GM21423 (cell line): ENCODE data around the gene P3H4.
"Not testable (repeated sequence)": the region's sequence is repeated elsewhere in the genome, so short reads cannot be mapped to it uniquely, and the experiment has no call there.

Experiments used
- ATAC-seq: cut with Tn5 transposase; IDR thresholded peaks from one replicate; pipeline ENCODE4 v1.9.1; 2021; ENCODE audit warnings: mild to moderate bottlenecking, moderate library complexity; ENCODE audit not compliant: unreplicated experiment

Gene P3H4

DNA sequence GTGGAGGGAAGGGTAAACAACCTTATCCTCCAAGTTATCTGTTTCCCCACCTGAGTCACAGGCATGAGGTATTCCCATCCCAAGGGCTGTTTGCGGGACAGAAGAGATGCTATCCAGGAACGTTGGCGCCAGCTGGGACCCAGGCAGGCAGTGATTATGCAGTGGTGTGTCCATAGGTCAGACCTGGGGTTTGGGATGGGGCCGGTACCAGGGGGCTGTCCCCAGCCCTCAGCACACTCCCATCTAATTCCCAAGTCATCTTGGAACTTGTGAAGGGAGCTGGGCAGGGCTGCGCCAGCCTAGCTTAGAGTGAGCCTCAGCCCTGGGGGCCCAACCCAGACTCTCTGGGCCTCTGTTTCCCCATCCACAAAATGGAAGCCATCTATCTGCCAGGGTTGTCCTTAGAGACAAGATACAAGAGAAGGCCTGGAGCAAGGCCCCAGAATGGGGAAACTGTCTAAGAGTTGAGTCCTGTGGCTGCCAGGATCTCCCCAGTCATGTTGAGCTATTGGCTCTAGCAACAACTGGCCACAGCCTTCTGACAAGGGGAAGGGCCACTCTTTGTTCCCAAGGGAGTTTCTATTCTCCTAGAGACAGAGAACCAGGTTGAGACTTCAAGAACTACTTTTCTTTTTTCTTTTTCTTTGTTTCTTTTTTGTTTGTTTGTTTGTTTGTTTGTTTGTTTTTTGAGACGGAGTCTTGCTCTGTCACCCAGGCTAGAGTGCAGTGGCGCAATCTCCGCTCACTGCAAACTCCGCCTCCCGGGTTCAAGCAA is 15.4 kb downstream of the P3H4 start:
- ATAC-seq, result no peak

DNA sequence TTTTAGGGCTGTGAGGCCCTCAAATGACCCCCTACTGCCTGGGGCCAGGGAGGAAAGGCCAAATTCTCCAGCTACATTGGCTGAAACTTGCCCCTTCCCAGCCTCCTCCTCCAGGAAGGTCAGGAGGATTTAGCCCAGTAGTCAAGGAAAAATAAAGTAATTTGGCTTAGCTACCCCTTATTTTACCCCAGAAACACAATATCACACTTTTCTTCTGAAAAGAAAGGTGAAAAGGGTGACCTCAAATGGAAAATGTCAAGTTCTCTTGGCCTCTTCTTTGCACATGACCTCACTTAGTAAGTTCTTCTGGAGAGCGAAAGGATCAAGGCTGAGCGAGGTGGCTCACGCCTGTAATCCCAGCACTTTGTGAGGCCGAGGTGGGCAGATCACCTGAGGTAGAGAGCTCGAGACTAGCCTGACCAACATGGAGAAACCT is 17.2 kb downstream of the P3H4 start:
- no peak for ATAC-seq

DNA sequence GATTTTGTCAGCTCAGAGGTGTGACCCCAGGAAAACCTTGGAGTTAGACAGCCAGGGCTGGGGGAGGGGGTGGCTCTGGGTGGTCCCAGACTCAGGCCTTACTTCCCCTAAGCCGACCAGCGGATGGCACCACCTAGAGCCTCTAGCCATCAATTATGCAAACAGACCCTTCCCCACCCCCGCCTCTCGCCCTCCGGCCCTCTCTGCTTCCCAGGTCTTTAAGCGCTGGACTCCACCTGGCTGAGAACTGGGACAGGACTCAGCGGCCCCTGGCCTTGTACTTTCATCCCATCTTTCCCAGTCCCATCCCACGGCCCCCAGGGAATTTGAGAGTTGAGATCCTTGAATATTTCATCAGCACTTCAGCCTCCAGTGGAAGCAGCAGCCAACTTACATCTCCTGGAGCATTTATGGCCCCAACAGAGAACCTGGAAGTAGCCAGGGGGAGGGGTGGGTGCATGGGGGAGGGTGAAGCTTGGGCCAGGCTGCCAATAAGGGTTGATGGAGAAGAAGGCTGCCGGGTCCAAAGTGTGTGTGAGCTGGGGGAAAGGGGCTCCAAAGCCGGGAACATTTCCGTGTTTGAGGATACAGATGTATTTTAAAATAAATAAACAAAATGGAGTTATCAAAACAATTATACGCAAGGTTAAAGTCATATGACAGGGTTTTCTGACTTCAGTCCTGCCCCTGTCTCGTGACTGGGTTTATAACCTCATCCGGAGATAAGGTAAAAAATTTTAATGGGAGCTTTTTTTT is 17.8 kb downstream of the P3H4 start:
- ATAC-seq, result no peak

DNA sequence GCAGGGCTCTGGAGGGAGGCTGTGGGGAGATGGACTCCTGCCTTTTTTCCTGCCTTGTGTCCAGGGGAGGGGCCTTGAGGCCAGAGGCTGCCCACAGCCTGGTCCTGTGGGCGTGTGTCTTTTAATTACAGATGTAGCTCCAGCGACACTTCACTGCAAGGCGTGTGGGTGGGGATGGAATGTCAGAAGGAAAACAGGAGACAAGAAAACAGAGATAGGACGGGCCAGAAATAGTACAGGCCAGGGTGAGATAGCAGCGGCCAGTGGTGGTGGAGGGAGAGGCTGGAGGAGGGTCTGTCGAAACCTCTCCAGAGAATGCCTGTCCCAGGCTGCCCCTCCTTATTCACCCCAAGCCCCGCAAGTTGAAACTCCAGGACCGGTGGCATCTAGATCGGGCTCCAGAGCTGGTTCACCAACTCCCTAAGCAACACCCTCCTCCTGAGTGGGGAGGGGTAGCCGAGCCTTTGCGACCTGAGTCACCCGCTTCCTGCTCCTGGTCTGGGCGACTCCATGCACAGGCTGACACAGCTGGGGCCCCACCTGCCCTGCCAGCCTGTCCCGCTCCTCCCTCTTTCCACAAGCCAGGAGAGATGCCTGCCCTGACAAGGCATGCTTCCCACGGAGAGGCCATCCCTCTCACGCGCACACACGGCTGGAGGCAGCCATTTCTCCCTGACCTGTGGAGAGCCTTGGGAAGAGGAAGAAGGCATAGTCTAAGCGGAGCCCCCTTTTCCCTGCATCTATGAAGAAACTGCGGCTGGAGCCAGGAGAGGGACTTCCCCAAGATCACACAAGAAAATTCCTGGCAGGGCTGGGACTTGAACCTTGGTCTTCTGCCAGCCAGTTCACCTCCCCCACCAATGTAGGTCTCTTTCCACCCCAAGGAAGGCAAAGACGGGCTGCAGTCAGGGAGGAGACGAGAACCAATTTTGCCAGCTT is 18.6 kb downstream of the P3H4 start:
- no peak for ATAC-seq

DNA sequence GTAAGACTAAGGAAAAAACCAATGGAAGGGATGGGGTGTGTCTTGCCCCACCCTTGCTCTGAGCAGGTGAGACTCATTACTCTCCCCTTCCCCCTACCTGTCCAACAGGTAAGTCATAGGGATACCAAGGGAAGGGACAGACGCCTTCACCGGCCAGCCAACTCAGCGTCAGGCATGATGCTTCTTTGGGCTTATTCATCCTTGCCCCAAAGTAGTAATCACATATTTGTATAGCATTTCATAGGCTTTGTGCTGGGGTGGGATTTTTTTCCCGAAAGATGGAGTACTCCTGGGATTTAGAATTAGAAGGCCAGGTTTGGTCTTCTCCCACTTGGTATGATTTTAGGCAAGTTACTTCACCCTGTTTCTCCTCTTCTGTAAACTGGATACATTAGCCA is 24.7 kb downstream of the P3H4 start:
- no peak for ATAC-seq

DNA sequence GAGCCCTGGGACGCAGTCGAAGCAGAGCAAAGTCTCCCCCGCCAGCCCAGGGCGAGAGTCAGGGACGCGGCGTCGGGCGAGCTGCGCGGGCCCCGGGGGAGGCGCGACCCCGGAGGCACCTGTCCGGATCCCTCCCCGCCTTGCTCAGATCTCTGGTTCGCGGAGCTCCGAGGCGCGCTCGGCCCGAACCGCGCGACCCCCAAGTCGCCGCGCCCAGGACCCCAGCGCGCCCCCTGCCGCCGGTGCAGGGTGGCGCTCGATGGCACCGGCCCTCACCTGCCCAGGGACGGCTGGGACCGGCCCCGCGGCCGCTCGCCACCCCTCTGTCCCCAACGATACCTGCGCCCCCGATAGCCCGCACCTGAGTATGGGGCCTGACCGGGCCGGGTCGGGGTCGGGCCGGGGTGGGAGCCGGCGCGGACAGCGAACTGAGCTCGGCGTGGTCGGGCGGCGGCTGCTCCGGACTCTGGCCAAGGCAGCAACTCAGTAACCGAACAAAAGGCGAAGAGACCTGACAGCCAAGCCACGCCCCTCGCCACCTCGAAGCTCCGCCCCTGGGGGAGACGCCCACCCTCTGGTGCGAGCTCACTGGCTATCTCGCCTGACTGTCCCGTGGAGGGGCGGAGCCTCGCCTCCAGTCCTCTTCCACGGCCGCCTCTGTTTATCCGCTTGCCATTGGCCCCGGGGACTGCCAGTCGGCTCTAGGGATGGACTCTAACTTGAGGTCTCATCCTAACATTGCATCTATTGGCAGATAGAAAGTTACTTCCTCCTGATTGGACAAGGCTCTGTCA is 25.3 kb downstream of the P3H4 start, which contains the start of gene JUP:
Gene JUP (minus strand): TSS at position 485 of the 794 bp plus-strand sequence. CDS start 14,857 bp downstream, outside the sequence.
- peak; percentile 74 for ATAC-seq

DNA sequence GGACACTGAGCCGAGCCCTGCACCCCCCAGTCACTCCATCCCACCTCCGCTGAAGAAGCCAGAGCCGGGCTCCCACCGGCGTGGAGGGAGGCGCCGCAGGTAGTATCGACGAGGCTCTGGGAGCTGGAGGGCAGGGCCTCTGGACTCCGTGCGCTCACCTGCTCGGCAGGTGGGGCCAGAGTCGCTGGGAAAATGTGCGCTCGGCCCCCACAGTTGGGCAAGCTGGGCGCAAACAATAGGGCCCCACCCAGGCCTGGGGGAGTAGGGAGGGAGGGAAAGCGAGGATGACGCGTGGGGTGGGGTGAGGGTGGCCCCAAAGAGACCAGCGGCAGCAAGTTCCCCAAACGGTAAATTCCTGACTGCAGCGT is 25.9 kb downstream of the P3H4 start:
- no peak for ATAC-seq

DNA sequence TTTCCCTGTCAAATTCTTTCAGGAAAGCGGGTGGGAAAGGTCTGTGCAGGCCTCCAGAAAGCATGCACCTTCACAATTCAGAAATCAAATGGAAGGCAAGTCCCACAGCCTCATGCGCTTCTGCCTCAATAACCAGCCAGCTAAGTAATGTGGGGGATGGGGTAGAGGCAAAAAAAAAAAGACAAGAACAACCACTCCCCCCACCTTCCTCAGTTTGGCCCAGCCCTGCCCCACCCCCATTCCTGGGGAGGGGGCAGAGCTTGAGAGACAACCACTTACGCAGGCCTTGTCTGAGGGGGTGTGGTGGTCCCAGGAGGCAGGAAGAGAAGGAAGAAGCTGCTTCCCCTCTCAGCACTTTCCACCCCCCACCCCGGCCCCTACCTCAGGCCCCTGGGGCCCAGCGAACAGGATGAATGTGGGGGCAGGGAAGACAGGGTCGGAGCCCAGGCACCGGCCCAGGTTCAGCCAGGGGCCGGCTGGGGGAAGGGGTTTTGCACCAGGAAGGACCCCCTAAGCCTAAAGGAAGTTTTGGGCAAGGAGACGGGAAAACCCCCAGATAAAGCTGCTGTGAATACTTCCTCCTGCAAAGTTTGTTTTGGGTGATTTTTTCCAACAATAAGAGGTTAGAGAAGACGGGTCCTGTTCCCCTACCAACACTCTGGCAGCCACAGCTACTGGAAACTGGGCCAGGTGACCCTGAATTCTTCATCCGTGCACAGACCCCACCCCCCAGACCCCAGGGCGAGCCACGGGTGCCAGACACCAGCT is 26.5 kb downstream of the P3H4 start:
- ATAC-seq, result no peak

DNA sequence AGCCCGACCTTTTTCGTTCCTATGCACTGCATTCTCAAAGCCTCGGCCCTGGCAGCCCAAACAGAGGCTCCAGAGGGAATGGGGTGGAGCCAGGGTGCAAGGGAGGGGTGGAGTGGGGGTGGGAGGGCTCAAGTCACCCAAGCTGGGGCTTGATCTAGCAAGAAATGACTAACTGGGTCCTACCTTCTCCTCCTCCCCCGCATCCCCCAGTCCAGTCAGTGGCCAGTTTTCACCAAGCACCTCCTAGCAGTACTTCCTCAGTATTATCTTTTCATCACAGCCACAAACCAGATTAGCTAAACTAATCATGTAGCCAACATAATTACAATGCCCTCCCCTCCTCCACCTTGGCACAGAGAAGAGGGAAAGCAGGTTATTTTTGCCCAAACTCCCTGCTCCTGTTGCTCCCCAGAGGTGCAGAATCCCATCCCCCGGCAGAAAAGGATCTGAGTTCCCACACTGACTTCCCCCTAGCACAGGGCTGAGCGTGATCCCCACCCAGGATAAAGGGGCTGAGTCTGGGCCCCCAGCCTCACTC is 27.5 kb downstream of the P3H4 start:
- no peak for ATAC-seq

DNA sequence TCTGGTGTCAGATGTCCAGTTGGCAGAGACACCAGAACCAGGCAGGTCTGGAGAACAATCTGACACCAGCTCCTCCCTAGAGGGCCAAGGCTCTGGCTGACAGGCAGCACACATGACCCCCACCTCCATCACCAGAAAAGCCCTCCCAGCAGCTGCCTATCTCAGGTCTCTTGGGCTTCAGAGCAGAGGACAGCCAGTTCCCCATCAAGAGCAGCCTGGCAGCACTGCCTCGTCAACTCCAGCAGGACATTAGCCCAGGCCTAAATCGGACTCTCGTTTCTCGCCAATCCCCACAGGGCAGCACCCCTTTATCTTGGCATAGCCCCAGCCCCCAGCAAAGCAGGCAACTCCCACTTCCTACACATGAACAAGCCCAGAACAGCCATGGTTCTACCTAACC is 29.6 kb downstream of the P3H4 start:
- no peak for ATAC-seq

DNA sequence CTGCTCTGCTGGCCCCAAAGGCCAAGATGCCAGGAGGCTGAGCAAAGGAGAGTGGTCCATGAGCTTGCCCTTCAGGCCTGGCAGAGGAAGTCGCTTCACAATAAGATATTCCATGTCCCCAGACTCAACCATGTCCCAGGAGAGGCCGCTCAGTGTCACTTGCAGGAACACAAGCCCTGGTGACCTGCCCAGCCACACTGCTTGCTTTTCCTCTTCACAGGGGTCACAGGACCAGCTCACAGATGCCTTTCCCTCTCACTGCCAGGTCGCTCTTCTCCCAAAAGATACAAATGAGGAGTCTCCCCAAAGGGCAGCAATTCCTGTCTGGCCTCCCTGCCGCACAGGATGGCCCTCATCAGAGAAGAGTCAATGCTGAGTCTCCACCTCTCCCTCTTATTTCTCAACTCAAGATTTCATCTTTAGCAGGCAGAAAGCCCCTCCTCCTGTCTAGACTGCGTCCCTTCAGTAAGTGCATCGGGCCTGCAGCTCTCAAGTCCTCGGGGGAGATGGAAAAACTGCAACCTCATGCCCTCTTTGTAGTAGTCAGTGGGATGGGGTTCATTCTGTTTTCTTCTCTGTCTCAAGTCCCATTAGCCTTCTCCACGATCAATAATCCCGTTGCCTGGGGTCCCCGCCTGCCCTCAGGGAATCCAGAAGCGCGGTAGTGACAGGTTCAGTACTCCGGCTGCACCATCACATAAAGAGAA is 30.2 kb downstream of the P3H4 start:
- no peak for ATAC-seq

DNA sequence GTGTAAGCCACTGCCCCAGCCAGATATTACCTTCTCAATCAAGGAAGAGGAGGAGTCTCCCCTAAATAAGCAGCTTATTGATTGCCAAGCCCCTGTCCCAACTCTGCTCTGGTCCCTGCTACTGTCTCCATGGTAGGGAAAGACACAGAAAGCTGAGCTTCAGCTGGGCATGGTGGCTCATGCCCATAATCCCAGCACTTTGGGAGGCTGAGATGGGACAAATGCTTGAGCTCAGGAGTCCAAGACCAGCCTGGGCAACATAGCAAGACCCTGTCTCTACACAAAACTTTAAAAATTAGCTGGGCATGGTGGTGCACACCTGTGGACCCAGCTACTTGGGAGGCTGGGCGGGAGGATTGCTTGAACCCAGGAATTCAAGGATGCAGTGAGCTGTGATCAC is 31.8 kb downstream of the P3H4 start:
- no peak for ATAC-seq

DNA sequence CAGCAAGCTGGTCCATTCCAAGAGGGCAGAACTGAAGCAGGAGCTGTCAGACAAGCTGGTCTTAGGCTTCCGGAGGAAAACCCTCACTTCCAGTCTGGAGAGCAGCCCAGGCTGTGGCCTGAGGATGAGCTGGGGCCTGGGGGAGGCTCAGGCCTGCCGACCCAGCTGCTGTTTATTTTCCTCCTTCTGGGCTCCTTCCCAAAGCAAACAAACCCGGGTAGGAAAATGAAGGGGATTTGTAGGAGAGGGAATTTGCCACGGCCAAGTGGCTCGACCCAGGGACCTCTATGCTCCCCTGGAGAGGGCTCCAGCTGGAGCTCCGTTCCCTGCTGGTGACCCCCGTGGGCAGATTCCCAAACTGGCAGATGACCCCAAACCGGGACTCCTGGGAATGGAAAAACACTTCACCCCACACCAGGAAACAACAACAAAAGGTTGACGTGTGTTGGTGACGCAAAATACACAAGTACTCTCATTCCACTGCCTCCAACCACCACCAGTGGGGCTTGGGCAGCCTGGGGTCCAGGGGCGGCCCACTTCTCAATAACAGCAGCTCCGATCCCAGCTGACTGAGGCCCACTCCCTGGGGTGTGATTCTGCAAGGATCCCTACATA is 34.1 kb downstream of the P3H4 start:
- no peak for ATAC-seq

DNA sequence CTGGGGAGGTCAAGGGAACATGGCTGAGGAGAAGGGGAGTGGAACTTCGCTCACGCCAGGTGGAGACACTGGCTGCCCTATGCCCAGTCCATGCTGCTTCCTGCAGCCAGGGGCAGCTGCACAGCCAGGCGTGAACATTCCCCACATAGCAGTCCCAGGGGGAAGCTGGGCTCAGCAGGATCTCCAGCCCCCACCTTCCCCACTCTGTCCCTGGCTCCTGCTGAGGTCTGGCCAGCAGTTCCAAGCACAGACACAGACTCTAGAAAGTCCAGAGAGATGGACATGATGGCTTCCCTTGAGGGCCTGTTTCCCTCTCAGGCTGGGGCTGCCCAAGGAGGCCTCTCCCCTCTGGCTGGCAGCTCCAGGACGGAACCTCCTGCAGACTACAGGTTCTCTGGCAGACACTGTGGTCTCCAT is 34.6 kb downstream of the P3H4 start:
- ATAC-seq, result no peak

DNA sequence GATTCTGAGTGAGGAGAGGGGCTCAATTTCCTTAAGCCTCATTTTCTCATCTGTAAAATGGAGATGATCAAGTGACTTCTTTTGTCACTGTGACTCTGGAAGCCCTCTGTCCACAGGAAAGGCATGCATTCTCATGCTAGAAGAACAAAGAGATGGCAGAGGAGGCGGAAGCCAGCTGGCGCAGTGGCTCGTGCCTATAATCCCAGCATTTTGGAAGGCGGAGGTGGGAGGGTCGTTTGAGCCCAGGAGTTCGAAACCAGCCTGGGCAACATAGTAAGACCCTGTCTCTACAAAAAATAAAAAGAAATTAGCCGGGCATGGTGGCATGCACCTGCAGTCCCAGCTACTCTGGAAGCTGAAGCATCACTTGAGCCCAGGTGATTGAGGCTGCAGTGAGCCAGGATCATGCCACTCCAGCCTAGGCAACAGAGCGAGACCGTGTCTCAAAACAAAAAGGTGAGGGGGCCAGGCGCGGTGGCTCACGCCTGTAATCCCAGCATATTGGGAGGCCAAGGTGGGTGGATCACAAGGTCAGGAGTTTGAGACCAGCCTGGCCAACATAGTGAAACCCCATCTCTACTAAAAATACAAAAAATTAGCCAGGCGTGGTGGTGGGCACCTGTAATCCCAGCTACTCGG is 35.4 kb downstream of the P3H4 start:
- not testable (repeated sequence) for ATAC-seq

DNA sequence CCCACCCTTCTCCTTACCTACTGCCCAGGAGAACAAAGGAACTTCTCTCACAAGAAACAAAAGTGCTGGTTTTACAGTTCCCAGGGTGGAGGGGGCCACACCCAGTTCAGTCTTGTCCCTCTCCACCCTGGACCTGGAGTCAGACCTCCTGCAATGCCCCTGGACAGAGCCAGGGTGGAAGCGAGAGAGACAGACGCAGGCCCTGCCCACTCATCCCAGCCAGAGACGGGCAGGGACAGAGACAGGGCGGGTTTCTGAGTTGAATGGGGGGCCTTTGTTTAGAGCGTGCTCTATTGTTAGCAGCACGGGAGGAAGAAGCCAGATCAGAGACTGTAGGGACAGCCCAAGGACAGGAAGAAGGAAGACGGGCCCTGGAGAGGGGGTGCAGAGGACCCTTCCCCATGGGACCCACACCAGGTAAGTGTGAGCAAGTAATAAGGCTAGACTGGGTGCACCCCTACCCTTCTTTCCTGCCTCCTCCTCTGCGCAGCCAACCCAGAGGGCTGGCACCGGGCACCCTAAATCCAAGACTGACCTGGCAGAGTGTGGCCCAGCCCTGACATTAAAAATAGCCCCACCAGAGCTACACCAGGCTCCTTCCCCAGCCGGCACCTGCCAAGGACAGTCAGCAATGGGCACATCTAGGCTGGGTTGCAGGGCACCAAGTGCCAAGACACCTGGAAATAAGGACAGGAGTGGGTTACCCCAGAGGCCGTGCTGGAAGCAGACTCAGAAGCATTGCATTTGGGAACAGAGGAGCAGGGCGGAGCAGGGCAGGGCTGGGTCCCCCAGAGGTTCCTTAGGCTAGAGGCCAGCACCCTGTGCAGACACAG is 36.1 kb downstream of the P3H4 start:
- no peak for ATAC-seq

DNA sequence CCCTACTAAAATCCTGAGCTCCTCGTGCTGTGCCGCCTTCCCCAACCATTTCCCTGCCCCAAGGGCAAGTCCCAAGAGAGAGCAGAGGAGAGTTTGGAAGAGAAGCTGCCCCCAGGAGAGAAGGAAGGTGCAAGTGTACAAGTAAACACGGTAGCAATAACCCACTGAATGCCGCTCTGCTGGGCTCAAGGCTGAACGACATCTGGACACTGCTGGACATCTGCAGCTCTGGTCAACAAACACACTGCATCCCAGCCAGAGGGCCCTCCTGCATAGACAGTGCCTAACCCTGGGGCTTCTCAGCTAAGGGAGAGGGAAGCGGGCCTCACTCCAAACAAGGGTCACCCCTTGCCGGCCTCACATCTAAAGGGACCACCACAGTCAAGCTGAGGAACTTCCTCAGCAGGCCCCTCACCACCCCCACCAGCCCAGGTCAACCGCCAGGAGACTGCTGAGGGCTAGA is 38.0 kb downstream of the P3H4 start:
- no peak for ATAC-seq
